HG02840 (cell line): Measurements from ENCODE around the gene OR52E4.

Source experiments
- ATAC-seq: cut with Tn5 transposase; IDR thresholded peaks from one replicate; pipeline ENCODE4 v1.9.1; 2021; ENCODE audit warnings: mild to moderate bottlenecking, moderate library complexity, moderate number of reproducible peaks; ENCODE audit not compliant: unreplicated experiment, low FRiP score

The OR52E4 gene

GRCh38 chr11:5928811-5929210 is 48.4 kb downstream of the OR52E4 start:
- no peak for ATAC-seq

GRCh38 chr11:5929571-5930368 is 49.3 kb downstream of the OR52E4 start:
- ATAC-seq, result no peak

GRCh38 chr11:5930614-5931013 is 50.2 kb downstream of the OR52E4 start:
- ATAC-seq, result no peak

- ATAC-seq, result no peak
Observed at GRCh38 chr11:5931061-5931460, 50.6 kb downstream of the OR52E4 start.

- no peak for ATAC-seq
Observed at GRCh38 chr11:5932671-5933070, 52.2 kb downstream of the OR52E4 start.

- ATAC-seq, result no peak
Observed at GRCh38 chr11:5933116-5933515, 52.7 kb downstream of the OR52E4 start.
